ENCODE data around the gene TAF1D. TPM values are rescaled to one million over a fixed set of nuclear protein-coding genes. Genes with fewer than 3 reads are reported as not detected.
"Not testable (repeated sequence)": the region's sequence is repeated elsewhere in the genome, so short reads cannot be mapped to it uniquely, and the experiment has no call there.

TAF1D gene
- total RNA-seq, 1 donor from 2014 or later, result 164 TPM

DNA sequence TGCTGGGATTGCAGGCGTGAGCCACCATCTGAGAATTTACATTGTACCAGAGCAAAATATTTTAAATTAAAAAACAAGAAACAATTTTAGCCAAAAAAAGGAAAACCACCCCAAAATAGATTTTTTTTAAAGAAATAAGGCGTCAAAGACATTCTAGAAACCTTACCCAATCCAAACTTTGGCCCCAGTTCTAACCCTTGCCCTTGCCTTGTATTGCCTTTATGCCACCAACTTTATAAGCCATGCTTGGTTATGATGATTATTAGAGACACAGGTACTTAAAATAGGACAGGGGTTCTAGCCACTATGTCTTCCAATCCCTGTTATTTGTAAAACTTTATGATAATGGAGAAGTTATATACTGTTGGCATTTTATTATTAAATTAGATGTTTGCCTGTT, 11.9 kb upstream of the TAF1D start:
- Histone ChIP-seq H3K27me3 (ENCODE audit: control insufficient read depth in 3 of 3, insufficient read depth in 3 of 3, low read length in 3 of 3) (no peaks in the 10 kb centered on the region), H3K36me3 (ENCODE audit: control insufficient read depth in 3 of 3, insufficient read depth in 3 of 3, low read length in 3 of 3) (peaks cover 25 to 47% (median 43%) of the 10 kb centered on the region in 3 donors)

DNA sequence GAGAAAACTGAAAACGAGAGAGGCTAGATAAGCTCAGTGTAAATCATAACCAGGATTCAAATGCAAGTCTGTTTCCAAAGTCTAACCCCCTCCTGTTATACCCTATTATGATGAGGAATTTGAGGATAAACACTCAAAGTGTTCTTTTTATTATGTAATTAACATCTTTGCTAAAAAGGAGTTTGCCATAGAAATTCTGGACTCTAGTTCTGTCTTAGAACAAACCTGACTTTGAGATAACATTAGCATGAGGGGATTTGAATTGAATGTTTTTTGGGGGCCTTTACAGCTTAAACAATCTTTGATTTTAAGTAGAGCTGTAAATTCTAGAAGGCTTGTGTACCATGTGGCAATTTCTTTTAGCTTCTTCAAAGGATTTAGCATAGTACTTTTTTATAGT, 9.7 kb upstream of the TAF1D start:
- H3K36me3 ChIP-seq (ENCODE audit: control insufficient read depth in 3 of 3, insufficient read depth in 3 of 3, low read length in 3 of 3), result peaks cover 10 to 26% (median 23%) of the 10 kb centered on the region in 3 donors
- H3K9me3 ChIP-seq (ENCODE audit: control insufficient read depth in 3 of 3, low read length in 3 of 3), result no peaks in the 10 kb centered on the region

More for the DNA sequence above, 11.9 kb upstream of the TAF1D start:
- Histone ChIP-seq H3K4me3 (ENCODE audit: low read length in 3 of 3) (no peak overlapping the region), H3K9ac (ENCODE audit: low read depth in 1 of 3, low read length in 3 of 3) (no peak overlapping the region), H3K9me3 (ENCODE audit: control insufficient read depth in 3 of 3, low read length in 3 of 3) (no peaks in the 10 kb centered on the region), H3K27ac (ENCODE audit: low read depth, low read length) (no peak overlapping the region), H3K4me1 (ENCODE audit: control insufficient read depth in 3 of 3, insufficient read depth in 3 of 3, low read length in 3 of 3) (no peaks in the 10 kb centered on the region)

GRCh38 chr11:93747122-93747521, 5.8 kb upstream of the TAF1D start:
- no peak overlapping the region for H3K27ac ChIP-seq (ENCODE audit: low read depth, low read length)
- peaks cover 9 to 19% (median 13%) of the 10 kb centered on the region in 3 donors for H3K4me1 ChIP-seq (ENCODE audit: control insufficient read depth in 3 of 3, insufficient read depth in 3 of 3, low read length in 3 of 3)
- no peak overlapping the region for H3K9ac ChIP-seq (ENCODE audit: low read depth in 1 of 3, low read length in 3 of 3)
- H3K4me3 ChIP-seq (ENCODE audit: low read length in 3 of 3), result no peak overlapping the region
- H3K36me3 ChIP-seq (ENCODE audit: control insufficient read depth in 3 of 3, insufficient read depth in 3 of 3, low read length in 3 of 3), result peaks cover 6 to 15% (median 8%) of the 10 kb centered on the region in 3 donors
- no peaks in the 10 kb centered on the region for H3K9me3 ChIP-seq (ENCODE audit: control insufficient read depth in 3 of 3, low read length in 3 of 3)
- no peaks in the 10 kb centered on the region for H3K27me3 ChIP-seq (ENCODE audit: control insufficient read depth in 3 of 3, insufficient read depth in 3 of 3, low read length in 3 of 3)

More for the DNA sequence above, 9.7 kb upstream of the TAF1D start:
- no peaks in the 10 kb centered on the region for H3K4me1 ChIP-seq (ENCODE audit: control insufficient read depth in 3 of 3, insufficient read depth in 3 of 3, low read length in 3 of 3)
- H3K27me3 ChIP-seq (ENCODE audit: control insufficient read depth in 3 of 3, insufficient read depth in 3 of 3, low read length in 3 of 3), result no peaks in the 10 kb centered on the region
- no peak overlapping the region for H3K9ac ChIP-seq (ENCODE audit: low read depth in 1 of 3, low read length in 3 of 3)
- H3K4me3 ChIP-seq (ENCODE audit: low read length in 3 of 3), result no peak overlapping the region
- no peak overlapping the region for H3K27ac ChIP-seq (ENCODE audit: low read depth, low read length)

DNA sequence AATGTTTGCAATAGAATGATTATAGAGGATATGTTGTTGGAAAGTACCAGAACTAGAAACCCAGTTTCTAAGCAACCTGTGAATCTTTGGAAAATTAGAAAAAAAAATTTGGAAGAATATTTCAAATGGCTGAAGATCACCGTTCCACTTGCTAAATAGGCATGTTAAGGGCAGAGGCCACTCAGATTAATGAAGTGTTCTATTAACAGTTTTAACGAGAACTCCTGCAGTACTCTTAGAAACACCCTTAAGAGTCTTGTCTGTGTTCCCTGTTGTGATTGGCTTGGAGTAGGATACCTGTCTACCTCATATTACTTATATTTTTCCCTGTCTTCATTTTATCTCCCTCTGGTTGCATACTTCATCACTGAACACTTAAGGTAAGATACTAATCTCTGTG, 4.8 kb upstream of the TAF1D start:
- Histone ChIP-seq H3K36me3 (ENCODE audit: control insufficient read depth in 3 of 3, insufficient read depth in 3 of 3, low read length in 3 of 3) (peaks cover 6 to 15% (median 7%) of the 10 kb centered on the region in 3 donors), H3K9ac (ENCODE audit: low read depth in 1 of 3, low read length in 3 of 3) (no peak overlapping the region), H3K4me1 (ENCODE audit: control insufficient read depth in 3 of 3, insufficient read depth in 3 of 3, low read length in 3 of 3) (peaks cover 9 to 19% (median 13%) of the 10 kb centered on the region in 3 donors), H3K9me3 (ENCODE audit: control insufficient read depth in 3 of 3, low read length in 3 of 3) (no peaks in the 10 kb centered on the region), H3K27me3 (ENCODE audit: control insufficient read depth in 3 of 3, insufficient read depth in 3 of 3, low read length in 3 of 3) (no peaks in the 10 kb centered on the region), H3K27ac (ENCODE audit: low read depth, low read length) (no peak overlapping the region), H3K4me3 (ENCODE audit: low read length in 3 of 3) (no peak overlapping the region)

GRCh38 chr11:93745005-93745755, 3.9 kb upstream of the TAF1D start:
- not testable (repeated sequence) for H3K4me3 ChIP-seq (ENCODE audit: low read length in 3 of 3); H3K9me3 ChIP-seq (ENCODE audit: control insufficient read depth in 3 of 3, low read length in 3 of 3); H3K27me3 ChIP-seq (ENCODE audit: control insufficient read depth in 3 of 3, insufficient read depth in 3 of 3, low read length in 3 of 3)
- Histone ChIP-seq H3K36me3 (ENCODE audit: control insufficient read depth in 3 of 3, insufficient read depth in 3 of 3, low read length in 3 of 3) (peaks cover 6 to 15% (median 7%) of the 10 kb centered on the region in 3 donors), H3K27ac (ENCODE audit: low read depth, low read length) (peak overlapping the region; percentile 18), H3K9ac (ENCODE audit: low read depth in 1 of 3, low read length in 3 of 3) (peak overlapping the region in 1 of 3 donors; percentile 41), H3K4me1 (ENCODE audit: control insufficient read depth in 3 of 3, insufficient read depth in 3 of 3, low read length in 3 of 3) (peaks cover 14 to 20% (median 15%) of the 10 kb centered on the region in 3 donors)

DNA sequence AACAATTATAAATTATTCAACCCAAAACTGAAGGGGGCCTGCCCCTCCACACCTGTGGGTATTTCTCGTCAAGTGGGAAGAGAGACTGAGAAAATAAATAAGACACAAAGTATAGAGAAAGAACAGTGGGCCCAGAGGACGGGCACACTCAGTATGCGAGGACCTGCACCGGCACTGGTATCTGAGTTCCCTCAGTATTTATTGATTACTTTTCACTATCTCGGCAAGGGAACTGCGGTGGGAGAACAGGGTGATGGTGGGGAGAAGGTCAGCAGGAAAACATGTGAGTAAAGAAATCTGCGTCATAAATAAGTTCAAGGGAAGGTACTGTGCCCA, 3.3 kb upstream of the TAF1D start:
- Histone ChIP-seq H3K9ac (ENCODE audit: low read depth in 1 of 3, low read length in 3 of 3) (no peak overlapping the region), H3K4me1 (ENCODE audit: control insufficient read depth in 3 of 3, insufficient read depth in 3 of 3, low read length in 3 of 3) (peaks cover 20 to 25% (median 20%) of the 10 kb centered on the region in 3 donors), H3K27ac (ENCODE audit: low read depth, low read length) (peak overlapping the region; percentile 18), H3K36me3 (ENCODE audit: control insufficient read depth in 3 of 3, insufficient read depth in 3 of 3, low read length in 3 of 3) (peaks cover 6 to 12% (median 7%) of the 10 kb centered on the region in 3 donors), H3K27me3 (ENCODE audit: control insufficient read depth in 3 of 3, insufficient read depth in 3 of 3, low read length in 3 of 3) (no peaks in the 10 kb centered on the region), H3K9me3 (ENCODE audit: control insufficient read depth in 3 of 3, low read length in 3 of 3) (no peaks in the 10 kb centered on the region), H3K4me3 (ENCODE audit: low read length in 3 of 3) (no peak overlapping the region)

DNA sequence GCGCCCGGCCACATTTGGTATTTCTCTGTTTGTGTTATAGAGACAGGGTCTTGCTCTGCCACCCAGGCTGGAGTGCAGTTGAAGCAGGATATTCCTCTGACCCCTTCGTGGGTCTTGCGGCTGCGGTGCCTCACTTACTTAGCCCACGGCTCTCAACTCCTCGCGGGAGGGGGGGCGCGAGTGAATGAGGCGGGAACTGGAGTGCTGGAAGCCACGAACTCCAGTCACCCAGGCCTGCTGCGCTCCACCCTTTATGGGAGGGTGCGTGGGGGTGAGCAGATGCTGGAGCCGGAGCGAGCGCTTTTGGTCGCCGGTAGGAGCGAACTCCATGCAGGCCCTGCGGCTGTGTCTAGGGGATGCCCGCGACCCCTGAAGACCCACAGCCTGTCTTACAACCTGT, 2.0 kb upstream of the TAF1D start:
- peaks cover 6 to 14% (median 13%) of the 10 kb centered on the region in 3 donors for H3K36me3 ChIP-seq (ENCODE audit: control insufficient read depth in 3 of 3, insufficient read depth in 3 of 3, low read length in 3 of 3)
- H3K27me3 ChIP-seq (ENCODE audit: control insufficient read depth in 3 of 3, insufficient read depth in 3 of 3, low read length in 3 of 3), result no peaks in the 10 kb centered on the region
- no peak overlapping the region for H3K27ac ChIP-seq (ENCODE audit: low read depth, low read length)
- H3K9me3 ChIP-seq (ENCODE audit: control insufficient read depth in 3 of 3, low read length in 3 of 3), result no peaks in the 10 kb centered on the region
- peaks cover 28 to 36% (median 31%) of the 10 kb centered on the region in 3 donors for H3K4me1 ChIP-seq (ENCODE audit: control insufficient read depth in 3 of 3, insufficient read depth in 3 of 3, low read length in 3 of 3)
- no peak overlapping the region for H3K4me3 ChIP-seq (ENCODE audit: low read length in 3 of 3)
- no peak overlapping the region for H3K9ac ChIP-seq (ENCODE audit: low read depth in 1 of 3, low read length in 3 of 3)

DNA sequence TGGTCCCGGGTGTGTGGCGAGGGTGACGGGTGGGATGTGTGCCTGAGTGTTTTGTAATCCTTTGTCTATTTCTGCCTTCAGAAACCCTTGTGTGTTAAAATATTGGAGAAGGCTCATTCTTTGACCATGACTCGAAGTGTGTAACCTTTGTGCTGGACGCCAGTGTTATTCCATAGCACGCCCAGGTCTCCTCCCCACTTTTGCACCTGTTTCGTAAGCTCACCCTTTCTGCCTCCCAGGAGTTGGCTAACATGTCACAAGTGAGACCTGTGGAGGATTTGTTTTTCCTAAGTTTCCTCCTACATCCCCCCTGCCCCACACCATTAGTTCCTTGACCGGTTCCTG, 559 bp upstream of the TAF1D start:
- no peaks in the 10 kb centered on the region for H3K27me3 ChIP-seq (ENCODE audit: control insufficient read depth in 3 of 3, insufficient read depth in 3 of 3, low read length in 3 of 3)
- H3K9ac ChIP-seq (ENCODE audit: low read depth in 1 of 3, low read length in 3 of 3), result peak overlapping the region; percentile 86 to 100 (median 99)
- peaks cover 10 to 27% (median 24%) of the 10 kb centered on the region in 3 donors for H3K36me3 ChIP-seq (ENCODE audit: control insufficient read depth in 3 of 3, insufficient read depth in 3 of 3, low read length in 3 of 3)
- peaks cover 28 to 36% (median 31%) of the 10 kb centered on the region in 3 donors for H3K4me1 ChIP-seq (ENCODE audit: control insufficient read depth in 3 of 3, insufficient read depth in 3 of 3, low read length in 3 of 3)
- H3K9me3 ChIP-seq (ENCODE audit: control insufficient read depth in 3 of 3, low read length in 3 of 3), result no peaks in the 10 kb centered on the region
- H3K4me3 ChIP-seq (ENCODE audit: low read length in 3 of 3), result peak overlapping the region; percentile 72 to 100 (median 98)
- peak overlapping the region; percentile 95 for H3K27ac ChIP-seq (ENCODE audit: low read depth, low read length)

DNA sequence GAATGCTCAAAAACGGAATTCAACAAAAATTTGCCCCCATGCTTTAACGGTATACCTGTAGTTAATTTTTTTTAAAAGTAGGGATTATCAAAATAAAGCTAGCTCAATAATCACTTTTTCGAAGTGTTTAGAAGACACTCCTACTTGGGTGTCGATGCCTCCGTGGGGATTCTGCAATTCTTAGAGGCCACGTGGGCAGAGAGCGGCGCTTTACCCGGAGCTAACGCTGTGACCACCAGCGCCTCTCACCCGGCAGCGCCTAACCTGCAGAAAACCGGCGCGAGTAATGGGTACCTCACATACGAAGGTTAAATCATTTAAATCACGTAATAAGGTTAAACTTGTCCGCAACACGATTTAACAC, 583 bp downstream of the TAF1D start:
- peak overlapping the region; percentile 72 to 100 (median 98) for H3K4me3 ChIP-seq (ENCODE audit: low read length in 3 of 3)
- H3K9me3 ChIP-seq (ENCODE audit: control insufficient read depth in 3 of 3, low read length in 3 of 3), result no peaks in the 10 kb centered on the region
- peaks cover 28 to 36% (median 31%) of the 10 kb centered on the region in 3 donors for H3K4me1 ChIP-seq (ENCODE audit: control insufficient read depth in 3 of 3, insufficient read depth in 3 of 3, low read length in 3 of 3)
- peaks cover 17 to 37% (median 33%) of the 10 kb centered on the region in 3 donors for H3K36me3 ChIP-seq (ENCODE audit: control insufficient read depth in 3 of 3, insufficient read depth in 3 of 3, low read length in 3 of 3)
- no peaks in the 10 kb centered on the region for H3K27me3 ChIP-seq (ENCODE audit: control insufficient read depth in 3 of 3, insufficient read depth in 3 of 3, low read length in 3 of 3)
- H3K9ac ChIP-seq (ENCODE audit: low read depth in 1 of 3, low read length in 3 of 3), result peak overlapping the region; percentile 86 to 100 (median 99)
- peak overlapping the region; percentile 95 for H3K27ac ChIP-seq (ENCODE audit: low read depth, low read length)

- Histone ChIP-seq H3K9ac (ENCODE audit: low read depth in 1 of 3, low read length in 3 of 3) (peak overlapping the region; percentile 86 to 100 (median 99)), H3K27me3 (ENCODE audit: control insufficient read depth in 3 of 3, insufficient read depth in 3 of 3, low read length in 3 of 3) (no peaks in the 10 kb centered on the region), H3K36me3 (ENCODE audit: control insufficient read depth in 3 of 3, insufficient read depth in 3 of 3, low read length in 3 of 3) (peaks cover 22 to 42% (median 38%) of the 10 kb centered on the region in 3 donors), H3K4me3 (ENCODE audit: low read length in 3 of 3) (peak overlapping the region; percentile 72 to 100 (median 98)), H3K4me1 (ENCODE audit: control insufficient read depth in 3 of 3, insufficient read depth in 3 of 3, low read length in 3 of 3) (peaks cover 28 to 36% (median 31%) of the 10 kb centered on the region in 3 donors), H3K9me3 (ENCODE audit: control insufficient read depth in 3 of 3, low read length in 3 of 3) (no peaks in the 10 kb centered on the region), H3K27ac (ENCODE audit: low read depth, low read length) (peak overlapping the region; percentile 95)
Measured at GRCh38 chr11:93740031-93740729, 1.1 kb downstream of the TAF1D start.
